Suppressor macrophage (primary cell): ENCODE measurements around the gene PPP4R1.

Experiments
- DNase-seq, 4 experiments: peaks; one replicate each; pipeline ENCODE4 v3.0.0-alpha.2; 2020 to 2022

The PPP4R1 gene

GRCh38 chr18:9587924-9588323 is 26.4 kb downstream of the PPP4R1 start:
- DNase-seq, result no peak

GRCh38 chr18:9586814-9587213 is 27.5 kb downstream of the PPP4R1 start:
- no peak for DNase-seq

- DNase-seq, result no peak
Observed at GRCh38 chr18:9581667-9582066, 32.7 kb downstream of the PPP4R1 start.

GRCh38 chr18:9578306-9578705 is 36.1 kb downstream of the PPP4R1 start:
- DNase-seq, result no peak

- DNase-seq, result no peak
Observed at GRCh38 chr18:9577361-9577760, 37.0 kb downstream of the PPP4R1 start.

GRCh38 chr18:9575558-9575957 is 38.8 kb downstream of the PPP4R1 start:
- peak; percentile 89 to 96 (median 92) for DNase-seq

GRCh38 chr18:9574473-9575115 is 39.8 kb downstream of the PPP4R1 start:
- DNase-seq, result no peak

- DNase-seq, result no peak
Observed at GRCh38 chr18:9571546-9571945, 42.8 kb downstream of the PPP4R1 start.

GRCh38 chr18:9570255-9570654 is 44.1 kb downstream of the PPP4R1 start:
- DNase-seq, result peak in 2 of 4 experiments; percentile 6 to 10

GRCh38 chr18:9569178-9569577 is 45.2 kb downstream of the PPP4R1 start:
- DNase-seq, result no peak

GRCh38 chr18:9568186-9568585 is 46.2 kb downstream of the PPP4R1 start:
- DNase-seq, result no peak

- DNase-seq, result no peak
Observed at GRCh38 chr18:9565407-9565806, 49.0 kb downstream of the PPP4R1 start.

- peak; percentile 67 to 84 (median 82) for DNase-seq
Observed at GRCh38 chr18:9563331-9563730, 51.0 kb downstream of the PPP4R1 start.

- DNase-seq, result no peak
Observed at GRCh38 chr18:9562584-9562983, 51.8 kb downstream of the PPP4R1 start.

GRCh38 chr18:9561759-9562158 is 52.6 kb downstream of the PPP4R1 start:
- peak; percentile 49 to 92 (median 76) for DNase-seq

- DNase-seq, result no peak
Observed at GRCh38 chr18:9559253-9559652, 55.1 kb downstream of the PPP4R1 start.

- DNase-seq, result peak in 3 of 4 experiments; percentile 22 to 50 (median 41)
Observed at GRCh38 chr18:9558387-9559064, 55.8 kb downstream of the PPP4R1 start.

GRCh38 chr18:9557250-9557943 is 57.0 kb downstream of the PPP4R1 start:
- DNase-seq, result no peak

GRCh38 chr18:9552616-9553015 is 61.7 kb downstream of the PPP4R1 start:
- no peak for DNase-seq

GRCh38 chr18:9552191-9552590 is 62.2 kb downstream of the PPP4R1 start:
- DNase-seq, result no peak

GRCh38 chr18:9550429-9550828 is 63.9 kb downstream of the PPP4R1 start:
- DNase-seq, result no peak

- DNase-seq, result no peak
Observed at GRCh38 chr18:9549405-9549804, 65.0 kb downstream of the PPP4R1 start.

GRCh38 chr18:9547782-9548181 is 66.6 kb downstream of the PPP4R1 start:
- no peak for DNase-seq

- DNase-seq, result no peak
Observed at GRCh38 chr18:9546468-9546867, 67.9 kb downstream of the PPP4R1 start.
